HG03135 (cell line): ENCODE results near the gene TRIP13.
"Not testable (repeated sequence)": the region's sequence is repeated elsewhere in the genome, so short reads cannot be mapped to it uniquely, and the experiment has no call there.

Source experiments
- ATAC-seq: cut with Tn5 transposase; IDR thresholded peaks from one replicate; pipeline ENCODE4 v1.9.1; 2021; ENCODE audit warnings: mild to moderate bottlenecking, moderate library complexity; ENCODE audit not compliant: unreplicated experiment

The TRIP13 gene

GRCh38 chr5:916441-917293, 24.0 kb downstream of the TRIP13 start:
- ATAC-seq: no peak

DNA sequence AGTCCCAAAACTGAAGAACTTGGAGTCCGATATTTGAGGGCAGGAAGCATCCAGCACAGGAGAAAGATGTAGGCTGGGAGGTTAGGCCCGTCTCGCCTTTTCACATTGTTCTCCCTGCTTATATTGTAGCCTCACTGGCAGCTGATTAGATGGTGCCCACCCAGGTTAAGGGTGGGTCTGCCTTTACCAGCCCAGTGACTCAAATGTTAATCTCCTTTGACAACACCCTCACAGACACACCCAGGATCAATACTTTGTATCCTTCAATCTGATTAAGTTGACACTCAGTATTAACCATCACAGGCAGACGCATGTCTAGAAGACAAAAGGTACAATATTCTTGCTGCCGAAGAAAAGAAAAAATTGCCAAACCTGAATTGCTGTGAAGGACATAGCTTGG, 26.0 kb downstream of the TRIP13 start:
- not testable (repeated sequence) for ATAC-seq

DNA sequence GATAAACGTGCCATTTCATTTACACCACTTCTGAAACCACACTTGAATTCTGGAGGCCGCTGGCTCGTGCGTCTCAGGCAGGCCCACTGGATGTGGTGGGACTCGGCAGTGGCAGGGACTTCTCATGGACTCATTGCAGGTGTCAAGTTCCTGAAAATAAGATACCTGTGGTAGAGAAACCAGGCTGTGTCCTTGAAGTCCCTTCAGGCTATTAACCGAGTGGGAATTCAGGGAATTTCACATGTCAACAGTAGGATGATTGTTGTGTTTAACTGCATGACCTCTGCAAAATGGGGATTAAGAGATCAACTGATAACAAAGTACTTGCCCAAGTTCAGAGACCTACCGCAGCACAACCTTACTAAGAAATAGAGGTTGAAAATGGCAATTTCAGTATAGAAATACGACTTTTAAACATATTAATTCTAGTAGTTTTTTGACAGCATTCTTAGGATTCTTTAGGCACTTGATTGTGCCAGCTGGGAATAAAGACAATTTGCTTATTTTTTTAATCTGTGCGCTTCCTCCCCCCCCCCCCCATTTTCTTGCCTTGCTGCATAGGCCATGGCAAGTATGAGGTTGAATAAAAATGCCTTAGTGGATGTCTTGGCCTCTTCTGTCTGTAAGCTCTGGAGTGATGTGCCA, 26.8 kb downstream of the TRIP13 start:
- ATAC-seq: no peak

- no peak for ATAC-seq
Measured at GRCh38 chr5:920321-920720, 27.6 kb downstream of the TRIP13 start.

GRCh38 chr5:921456-922435, 29.1 kb downstream of the TRIP13 start:
- no peak for ATAC-seq

DNA sequence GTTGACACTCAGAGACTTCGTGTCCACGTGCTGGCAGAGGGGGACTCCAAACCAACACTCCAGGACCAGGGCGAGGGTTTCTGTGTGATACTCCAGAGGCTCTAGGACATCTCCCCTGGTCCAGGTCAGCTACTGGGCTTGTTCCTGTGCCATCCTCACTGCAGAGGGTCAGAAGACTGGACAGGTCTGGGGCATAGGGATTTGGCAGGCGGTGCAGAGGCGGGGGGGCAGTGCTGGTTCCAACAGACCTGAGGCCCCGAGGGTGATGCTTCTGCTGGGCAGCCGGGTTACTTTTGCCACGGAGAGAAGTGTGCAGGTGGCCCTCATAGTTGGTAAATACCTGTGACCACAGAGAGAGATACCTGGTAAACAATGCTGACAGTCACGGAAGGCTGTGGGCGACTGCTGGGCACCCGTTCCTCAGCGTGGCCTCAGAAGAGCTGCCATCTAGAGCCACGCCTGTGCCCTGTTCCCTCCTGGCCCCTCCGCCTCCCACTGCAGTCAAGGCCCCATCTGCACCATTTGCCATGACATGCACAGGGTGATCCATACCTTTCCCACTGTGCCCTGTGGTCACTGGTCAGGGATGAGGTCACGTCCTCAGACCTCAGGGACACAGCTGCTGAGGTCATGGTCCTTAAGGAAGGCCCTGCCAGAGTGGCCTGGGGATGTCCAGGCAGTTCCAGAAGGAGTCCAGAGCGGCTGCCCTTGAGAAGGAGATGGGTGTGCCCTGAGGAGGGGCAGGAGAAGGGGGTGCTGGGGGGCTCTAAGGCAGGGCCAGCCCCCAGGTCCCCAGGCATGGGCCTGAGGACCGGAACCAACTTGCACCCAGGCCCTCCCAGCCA, 30.0 kb downstream of the TRIP13 start:
- ATAC-seq: no peak

DNA sequence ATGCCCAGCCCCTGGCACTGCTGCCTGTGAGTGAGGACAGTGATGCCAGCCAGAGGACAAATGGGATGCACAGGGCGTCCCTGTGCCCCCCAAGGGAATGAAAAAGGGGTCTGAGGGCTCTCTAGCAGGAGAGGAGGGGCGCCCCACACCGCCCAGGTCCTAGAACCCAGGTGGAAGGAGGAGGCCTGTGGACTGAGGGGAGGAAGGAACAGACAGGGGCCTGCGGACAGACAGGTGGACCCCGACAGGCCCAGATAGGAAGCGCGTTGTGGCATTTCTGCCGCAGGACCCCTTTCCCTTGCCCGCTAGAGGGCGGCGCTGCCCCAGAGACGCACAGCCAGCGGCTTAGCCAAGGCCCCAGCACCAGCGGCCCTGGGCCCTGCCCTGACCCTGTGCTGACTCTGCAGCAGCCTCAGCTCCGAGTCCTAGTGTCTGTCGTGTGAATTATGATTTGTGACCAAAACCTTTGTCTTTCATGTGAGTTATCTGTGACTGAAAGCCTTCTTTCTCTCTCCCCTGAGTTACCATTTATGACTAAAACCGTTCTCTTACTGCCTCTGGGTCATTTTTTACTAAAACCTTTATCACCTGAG, 30.7 kb downstream of the TRIP13 start:
- ATAC-seq: peak; percentile 78

GRCh38 chr5:926417-927171, 33.9 kb downstream of the TRIP13 start:
- ATAC-seq: no peak

DNA sequence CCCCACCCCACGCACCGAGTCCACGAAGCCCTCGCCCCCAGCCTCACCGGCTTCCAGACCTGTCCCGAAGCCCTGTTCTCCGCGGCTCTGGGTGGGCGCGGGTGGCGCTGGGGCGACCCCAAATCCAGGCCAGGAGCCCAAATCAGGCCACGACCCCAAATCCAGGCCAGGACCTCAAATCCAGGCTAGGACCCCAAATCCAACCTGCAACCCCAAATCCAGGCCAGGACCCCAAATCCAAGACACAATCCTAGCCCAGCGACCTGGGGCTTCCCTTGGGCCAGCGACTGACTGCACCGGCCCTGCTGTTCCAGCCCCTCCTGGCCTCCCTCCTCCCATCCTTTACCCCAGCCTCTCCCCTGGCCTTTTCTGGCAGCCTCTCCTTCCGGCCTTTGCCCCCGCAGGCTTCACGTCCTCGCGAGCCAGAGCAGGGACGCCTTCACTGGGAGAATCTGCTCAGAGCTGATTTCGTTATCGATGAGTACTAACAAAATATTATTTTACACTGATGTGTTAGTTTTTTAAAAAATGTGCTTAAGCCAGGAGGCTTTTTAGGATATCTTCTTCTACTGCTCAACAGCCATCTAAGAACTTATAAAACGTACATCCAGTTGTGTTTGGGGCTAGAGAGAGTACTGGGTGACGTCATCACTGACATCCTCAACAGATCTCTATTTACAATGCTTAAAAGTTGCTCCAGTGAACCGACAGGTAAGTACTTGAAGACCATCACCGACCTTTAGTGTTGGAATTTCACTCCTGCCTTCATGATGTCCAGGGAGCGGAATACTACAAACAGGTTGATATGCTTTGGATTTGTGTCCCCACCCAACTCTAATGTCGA, 34.7 kb downstream of the TRIP13 start:
- no peak for ATAC-seq

GRCh38 chr5:929182-929581, 36.5 kb downstream of the TRIP13 start:
- not testable (repeated sequence) for ATAC-seq

DNA sequence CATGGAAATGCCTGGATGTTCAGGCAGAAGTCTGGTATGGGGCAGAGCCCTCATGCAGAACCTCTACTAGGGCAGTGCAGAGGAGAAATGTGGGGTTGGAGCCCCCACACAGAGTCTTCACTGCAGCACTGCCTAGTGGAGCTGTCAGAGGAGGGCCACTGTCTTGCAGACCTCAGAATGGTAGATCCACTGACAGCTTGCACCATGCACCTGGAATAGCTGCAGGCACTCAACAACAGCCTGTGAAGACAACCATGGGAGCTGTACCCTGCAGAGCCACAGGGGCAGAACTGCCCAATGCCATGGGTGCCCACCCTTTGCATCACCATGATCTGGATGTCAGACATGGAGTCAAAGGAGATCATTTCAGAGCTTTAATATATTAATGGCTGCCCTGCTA, 36.9 kb downstream of the TRIP13 start:
- ATAC-seq: no peak

DNA sequence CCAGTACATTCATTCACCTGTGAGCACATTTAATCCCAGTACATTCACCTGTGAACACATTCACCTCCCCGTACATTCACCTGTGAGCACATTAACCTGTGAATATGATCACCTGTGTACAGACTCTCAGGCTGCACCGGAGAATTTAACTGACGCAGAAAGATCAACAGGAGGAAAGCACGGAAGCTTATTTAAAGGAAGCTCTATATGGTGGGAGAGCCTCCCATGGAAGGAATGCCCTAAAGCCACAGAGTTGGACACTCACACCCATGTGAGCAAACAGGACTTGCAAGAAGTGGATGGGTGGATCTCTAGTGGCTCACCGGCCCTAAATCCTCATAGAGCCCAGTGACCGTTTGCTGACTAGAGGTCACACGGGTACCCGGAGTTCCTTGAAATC, 38.2 kb downstream of the TRIP13 start:
- no peak for ATAC-seq

GRCh38 chr5:931570-932145, 39.0 kb downstream of the TRIP13 start:
- ATAC-seq: no peak

DNA sequence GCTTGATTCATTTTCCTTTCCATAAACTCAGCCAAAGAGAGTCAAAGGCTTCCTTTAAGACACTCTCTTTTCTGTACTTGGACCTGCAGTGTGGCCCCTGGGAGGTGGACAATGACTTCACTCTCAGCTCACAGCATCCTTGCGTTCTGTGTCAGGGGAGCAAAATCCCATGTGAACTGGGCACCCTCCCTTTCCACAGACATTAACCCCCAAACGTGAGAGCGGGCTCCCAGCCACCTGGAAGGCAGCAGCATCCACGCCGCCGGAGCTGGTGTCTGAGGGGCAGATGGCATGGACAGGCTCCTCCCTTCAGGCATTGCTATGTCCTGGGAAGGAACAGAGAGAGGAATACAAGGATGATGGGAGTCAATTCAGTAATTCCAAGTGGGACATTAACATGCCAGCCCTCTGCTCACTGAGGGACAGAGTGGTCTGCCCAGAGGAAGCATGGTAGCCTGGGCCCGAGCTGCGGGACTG, 39.5 kb downstream of the TRIP13 start:
- no peak for ATAC-seq

GRCh38 chr5:932628-933250, 40.1 kb downstream of the TRIP13 start:
- no peak for ATAC-seq

DNA sequence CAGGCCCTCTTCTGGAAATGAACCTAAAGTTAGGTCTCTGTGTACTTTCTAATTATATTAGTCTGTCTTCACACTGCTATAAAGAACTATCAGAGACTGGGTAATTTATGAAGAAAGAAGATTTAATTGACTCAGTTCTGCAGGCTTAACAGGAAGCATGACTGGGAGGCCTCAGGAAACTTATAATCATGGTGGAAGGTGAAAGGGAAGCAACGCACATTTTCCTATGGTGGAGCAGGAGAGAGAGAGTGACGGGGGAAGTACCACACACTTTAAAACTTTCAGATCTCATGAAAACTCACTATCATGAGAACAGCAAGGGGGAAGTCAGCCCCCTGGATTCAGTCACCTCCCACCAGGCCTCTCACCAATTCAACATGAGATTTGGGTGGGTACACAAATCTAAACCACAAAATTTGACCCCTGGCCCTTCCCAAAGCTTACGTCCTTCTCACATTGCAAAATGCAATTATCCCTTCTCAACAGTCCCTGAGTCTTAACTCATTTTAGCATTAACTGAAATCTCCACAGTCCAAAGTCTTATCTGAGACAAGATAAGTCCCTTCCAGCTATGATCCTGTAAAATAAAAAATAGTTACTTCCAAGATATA, 40.7 kb downstream of the TRIP13 start:
- ATAC-seq: no peak

DNA sequence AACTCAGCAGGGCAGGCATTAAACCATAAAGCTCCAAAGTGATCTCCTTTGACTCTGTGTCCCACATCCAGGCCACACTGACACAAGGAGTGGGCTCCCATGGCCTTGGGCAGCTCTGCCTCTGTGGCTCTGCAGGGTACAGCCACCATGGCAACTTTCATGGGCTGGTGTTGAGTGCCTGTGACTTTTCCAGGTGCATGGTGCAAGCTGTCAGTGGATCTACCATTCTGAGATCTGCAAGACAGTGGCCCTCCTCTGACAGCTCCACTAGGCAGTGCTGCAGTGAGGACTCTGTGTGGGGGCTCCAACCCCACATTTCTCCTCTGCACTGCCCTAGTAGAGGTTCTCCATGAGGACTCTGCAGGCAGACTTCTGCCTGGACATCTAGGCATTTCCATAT, 41.3 kb downstream of the TRIP13 start:
- not testable (repeated sequence) for ATAC-seq
